ENCODE results near the gene WNK1. TPM values are rescaled to one million over a fixed set of nuclear protein-coding genes. Genes with fewer than 3 reads are reported as not detected.

Gene WNK1
- total and polyA plus RNA-seq, 2 donors (not counting 3 experiments of a cell fraction or from before 2014, with no cell fraction given) = 46.3 to 108 TPM

DNA sequence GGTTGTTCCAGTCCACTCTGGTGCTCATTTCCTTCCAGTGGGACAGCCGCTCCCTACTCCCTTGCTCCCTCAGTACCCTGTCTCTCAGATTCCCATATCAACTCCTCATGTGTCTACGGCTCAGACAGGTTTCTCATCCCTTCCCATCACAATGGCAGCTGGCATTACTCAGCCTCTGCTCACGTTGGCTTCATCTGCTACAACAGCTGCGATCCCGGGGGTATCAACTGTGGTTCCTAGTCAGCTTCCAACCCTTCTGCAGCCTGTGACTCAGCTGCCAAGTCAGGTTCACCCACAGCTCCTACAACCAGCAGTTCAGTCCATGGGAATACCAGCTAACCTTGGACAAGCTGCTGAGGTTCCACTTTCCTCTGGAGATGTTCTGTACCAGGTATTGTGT, 127.3 kb downstream of the WNK1 start:
- ChIA-PET CTCF (no interaction called here), POLR2A (interaction anchor here (0.7 kb wide), 1 partner anchor 304 kb away, joined by 4 read pairs; no protein-coding TSS in a partner anchor)
- DNase-seq (ENCODE audit: low read depth, low spot score) = no peak
- Histone ChIP-seq H3K4me2 (ENCODE audit: insufficient read depth, low read length) (no peak overlapping the region), H3K79me2 (ENCODE audit: control insufficient read depth, insufficient read depth, low read length) (no peaks in the 10 kb centered on the region), H3K36me3 (ENCODE audit: control insufficient read depth in 2 of 2, extremely low read depth in 1 of 2, insufficient read depth in 2 of 2, low read length in 2 of 2) (peaks cover 26 to 34% of the 10 kb centered on the region in 2 experiments), H3K27me3 (ENCODE audit: control insufficient read depth in 2 of 2, insufficient read depth in 2 of 2, low read length in 2 of 2) (no peaks in the 10 kb centered on the region), H3K9me1 (replicated peaks; ENCODE audit: control insufficient read depth, extremely low read depth, insufficient read depth, low read length) (no peaks in the 10 kb centered on the region), H3K4me3 (replicated peaks in 1 of 3; ENCODE audit: insufficient read depth in 1 of 3, low read depth in 1 of 3, low read length in 3 of 3) (no peak overlapping the region), H3K4me1 (ENCODE audit: control insufficient read depth, extremely low read depth, insufficient read depth, low read length) (no peaks in the 10 kb centered on the region), H3K9me3 (replicated peaks; ENCODE audit: control insufficient read depth, insufficient read depth, low read length) (no peaks in the 10 kb centered on the region), H4K20me1 (replicated peaks; ENCODE audit: control insufficient read depth, extremely low read depth, insufficient read depth, low read length) (no peaks in the 10 kb centered on the region), H3K27ac (ENCODE audit: insufficient read depth, low read depth, low read length) (no peak overlapping the region), H3K9ac (replicated peaks; ENCODE audit: extremely low read depth, insufficient read depth, low read length) (no peak overlapping the region), H2AFZ (ENCODE audit: low read depth, low read length) (no peak overlapping the region)
- FAIRE-seq = no peak
- no TSS peak for BruUV-seq (replicated peaks)
- TF ChIP-seq JUN (IDR thresholded peaks at IDR 0.05; ENCODE audit: borderline replicate concordance, insufficient read depth, insufficient read length, low read depth) (no peak), POLR2A (IDR thresholded peaks at IDR 0.05; ENCODE audit: low read depth, low read length) (no peak), MYC (IDR thresholded peaks at IDR 0.05; ENCODE audit: low read depth, low read length) (no peak), GATA2 (IDR thresholded peaks at IDR 0.05; ENCODE audit: insufficient read depth, insufficient read length, low read depth, low read length) (no peak), FOS (IDR thresholded peaks at IDR 0.05; ENCODE audit: borderline replicate concordance, insufficient read depth, low read length) (no peak), POLR2AphosphoS5 (IDR thresholded peaks at IDR 0.05; ENCODE audit: insufficient read depth, low read depth, low read length) (no peak), CTCF (IDR thresholded peaks at IDR 0.05; ENCODE audit: extremely low read depth in 1 of 2, insufficient read depth in 1 of 2, low read depth in 1 of 2, low read length in 2 of 2) (no peak), EZH2 (IDR thresholded peaks at IDR 0.05; ENCODE audit: borderline replicate concordance, low read depth, low read length, severe bottlenecking) (no peak)
- TF ChIP-seq, protein P1, sequence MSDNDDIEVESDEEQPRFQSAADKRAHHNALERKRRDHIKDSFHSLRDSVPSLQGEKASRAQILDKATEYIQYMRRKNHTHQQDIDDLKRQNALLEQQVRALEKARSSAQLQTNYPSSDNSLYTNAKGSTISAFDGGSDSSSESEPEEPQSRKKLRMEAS (IDR thresholded peaks at IDR 0.05; ENCODE audit: insufficient read depth, insufficient read length) = no peak
- dilution Hi-C loops (cut with MboI; ENCODE audit: extremely low pct_ligation_motif_present, low sequenced_read_pairs) = no loop called here
- intact Hi-C loops (cut with micrococcal nuclease) = no loop called here

Measured in endothelial cell of umbilical vein (primary cell).